GM23338 (cell line): ENCODE results near the gene OPTN. TPM values are rescaled to one million over a fixed set of nuclear protein-coding genes. Genes with fewer than 3 reads are reported as not detected.

Source experiments
- ATAC-seq: fragments of 200-7000 bp; cut with Tn5 transposase; 3 replicates; pipeline ENCODE4 v1.9.1; 2020
- DNase-seq: peaks from one replicate; pipeline ENCODE4 v3.0.0-alpha.2; 2015; ENCODE audit warnings: low spot score
- H2AFZ ChIP-seq: fragments of 200-600 bp; sonication (generic); 2 replicates; pipeline ENCODE4 v1.8.0; 2016; ENCODE audit warnings: antibody characterized with exemption, mild to moderate bottlenecking, moderate library complexity
- H3F3A ChIP-seq: fragments of 200-600 bp; sonication (generic); replicated peaks from 2 replicates; pipeline ENCODE4 v1.8.0; 2017; ENCODE audit warnings: antibody characterized with exemption, mixed run types, low read depth
- H3K27ac ChIP-seq: fragments of 200-600 bp; sonication (generic); 2 replicates; pipeline ENCODE4 v1.6.1; 2016; ENCODE audit warnings: low read depth
- H3K27me3 ChIP-seq: fragments of 200-600 bp; sonication (generic); 2 replicates; pipeline ENCODE4 v1.8.0; 2016; ENCODE audit warnings: mild to moderate bottlenecking, mixed run types, moderate library complexity; ENCODE audit not compliant: insufficient read depth
- H3K36me3 ChIP-seq: fragments of 200-600 bp; sonication (generic); 2 replicates; pipeline ENCODE4 v1.8.0; 2016; ENCODE audit warnings: mild to moderate bottlenecking; ENCODE audit not compliant: insufficient read depth
- H3K4me1 ChIP-seq: fragments of 200-600 bp; sonication (generic); 2 replicates; pipeline ENCODE4 v1.8.0; 2016; ENCODE audit warnings: mild to moderate bottlenecking, moderate library complexity; ENCODE audit not compliant: insufficient read depth
- H3K4me2 ChIP-seq: fragments of 200-600 bp; sonication (generic); 2 replicates; pipeline ENCODE4 v1.7.1; 2017; ENCODE audit warnings: mixed run types
- H3K4me3 ChIP-seq: fragments of 200-600 bp; sonication (generic); 2 replicates; pipeline ENCODE4 v1.6.1; 2016; ENCODE audit warnings: mixed run types
- H3K79me2 ChIP-seq: fragments of 200-600 bp; sonication (generic); replicated peaks from 2 replicates; pipeline ENCODE4 v1.8.0; 2017; ENCODE audit warnings: mild to moderate bottlenecking; ENCODE audit not compliant: insufficient read depth
- H3K9me2 ChIP-seq: fragments of 200-600 bp; sonication (generic); 2 replicates; pipeline ENCODE4 v1.8.0; 2017; ENCODE audit not compliant: insufficient read depth
- H4K20me1 ChIP-seq: fragments of 200-600 bp; sonication (generic); replicated peaks from 2 replicates; pipeline ENCODE4 v1.8.0; 2017; ENCODE audit warnings: mild to moderate bottlenecking; ENCODE audit not compliant: insufficient read depth
- H3K27ac Mint-ChIP-seq: 2 replicates; pipeline ENCODE4 v1.8.0; 2020; ENCODE audit warnings: inconsistent platforms, mild to moderate bottlenecking, moderate library complexity, mixed read lengths
- H3K27me3 Mint-ChIP-seq: 3 replicates; pipeline ENCODE4 v1.8.0; 2022; ENCODE audit warnings: low read depth, mild to moderate bottlenecking, moderate library complexity, mixed read lengths, inconsistent platforms; ENCODE audit not compliant: insufficient read depth, poor library complexity
- H3K36me3 Mint-ChIP-seq: 3 replicates; pipeline ENCODE4 v1.8.0; 2021; ENCODE audit warnings: low read depth, mild to moderate bottlenecking, inconsistent platforms, moderate library complexity, mixed read lengths
- H3K4me1 Mint-ChIP-seq: 3 replicates; pipeline ENCODE4 v1.8.0; 2020; ENCODE audit warnings: mild to moderate bottlenecking, inconsistent platforms, mixed read lengths
- H3K4me3 Mint-ChIP-seq: 3 replicates; pipeline ENCODE4 v1.8.0; 2021; ENCODE audit warnings: moderate library complexity, mild to moderate bottlenecking, inconsistent platforms, mixed read lengths
- H3K9me3 Mint-ChIP-seq: 3 replicates; pipeline ENCODE4 v1.8.0; 2020; ENCODE audit warnings: moderate library complexity, mild to moderate bottlenecking, inconsistent platforms, mixed read lengths
- CREB1 ChIP-seq: fragments of 250-450 bp; sonication (Bioruptor Pico); IDR thresholded peaks from 2 replicates; pipeline ENCODE4 v1.5.0; 2020; ENCODE audit warnings: low read depth, mild to moderate bottlenecking, moderate library complexity
- CTCF ChIP-seq, 2 experiments: fragments of 200-600 bp in 1 of 2; sonication (generic) in 1 of 2; conservative IDR thresholded peaks; 2 replicates each; pipeline versions ENCODE4 v1.5.1 to v1.6.1; 2016 to 2017; ENCODE audit warnings: antibody characterized with exemption in 2 of 2, low read depth in 2 of 2, mild to moderate bottlenecking in 2 of 2, moderate library complexity in 1 of 2
- ETS1 ChIP-seq: IDR thresholded peaks from 2 replicates; pipeline ENCODE4 v1.6.1; 2016; ENCODE audit warnings: antibody characterized with exemption
- EZH2 ChIP-seq: fragments of 200-600 bp; sonication (generic); IDR thresholded peaks from one replicate; pipeline ENCODE4 v1.8.0; 2017; ENCODE audit warnings: antibody characterized with exemption, mild to moderate bottlenecking, low read depth; ENCODE audit not compliant: unreplicated experiment
- JUNB ChIP-seq: IDR thresholded peaks from one replicate; pipeline ENCODE4 v1.6.1; 2016; ENCODE audit warnings: antibody characterized with exemption; ENCODE audit not compliant: unreplicated experiment
- NANOG ChIP-seq: IDR thresholded peaks from 2 replicates; pipeline ENCODE4 v1.6.1; 2016; ENCODE audit warnings: antibody characterized with exemption, borderline replicate concordance
- POLR2AphosphoS5 ChIP-seq: IDR thresholded peaks from 2 replicates; pipeline ENCODE4 v1.6.1; 2016; ENCODE audit warnings: antibody characterized with exemption, low read depth
- REST ChIP-seq: IDR thresholded peaks from one replicate; pipeline ENCODE4 v1.6.1; 2018; ENCODE audit warnings: antibody characterized with exemption; ENCODE audit not compliant: unreplicated experiment
- ZNF114 ChIP-seq: fragments of 250-450 bp; sonication (Bioruptor Pico); IDR thresholded peaks from 2 replicates; pipeline ENCODE4 v1.5.0; 2020; ENCODE audit warnings: mild to moderate bottlenecking, moderate library complexity
- ZNF331 ChIP-seq: fragments of 250-450 bp; sonication (Bioruptor Pico); IDR thresholded peaks from 2 replicates; pipeline ENCODE4 v1.5.0; 2020; ENCODE audit warnings: low read depth, mild to moderate bottlenecking, moderate library complexity
- polyA plus RNA-seq: library from polyadenylated mRNA; unstranded; fragments of >200 nt; fragmentation: Nextera tagmentation; extraction: Ambion mirVana; gene quantifications from 2 replicates; pipeline ENCODE4 v1.2.1, GENCODE V29; 2016
- total RNA-seq: library from RNA; depleted of rRNA; stranded (reverse); fragments of >200 nt; shearing (Covaris generic); gene quantifications from 2 replicates; pipeline ENCODE4 v1.2.3, GENCODE V29; 2014

OPTN gene
- total and polyA plus RNA-seq, 2 experiments from 2014 or later, result 6.0 to 13.0 TPM

GRCh38 chr10:13146379-13146778, 46.4 kb downstream of the OPTN start (continued):
- no peak for TF ChIP-seq REST
- no peak for TF ChIP-seq CREB1 (CRISPR knock-in tag)
- TF ChIP-seq ETS1, result no peak
- TF ChIP-seq CTCF (conservative IDR thresholded peaks at IDR 0.05; ENCODE audit: low read depth in 2 of 2), result no peak
- no peak for TF ChIP-seq NANOG

- Histone ChIP-seq H4K20me1 (no peaks in the 10 kb centered on the region), H3F3A (no peaks in the 10 kb centered on the region), H3K9me2 (no peaks in the 10 kb centered on the region), H3K79me2 (no peaks in the 10 kb centered on the region), H2AFZ (no peak overlapping the region), H3K27me3 (no peaks in the 10 kb centered on the region), H3K27ac (no peak overlapping the region), H3K4me2 (no peak overlapping the region), H3K36me3 (no peaks in the 10 kb centered on the region), H3K4me1 (no peaks in the 10 kb centered on the region), H3K4me3 (no peak overlapping the region)
- DNase-seq, result no peak
- ATAC-seq, result no peak
- H3K36me3 Mint-ChIP-seq, result no peaks in the 10 kb centered on the region
- no peak overlapping the region for H3K4me3 Mint-ChIP-seq
- H3K27me3 Mint-ChIP-seq, result peaks cover 5% of the 10 kb centered on the region
- no peak overlapping the region for H3K27ac Mint-ChIP-seq
- H3K9me3 Mint-ChIP-seq, result no peaks in the 10 kb centered on the region
- no peaks in the 10 kb centered on the region for H3K4me1 Mint-ChIP-seq
- TF ChIP-seq NANOG, result no peak
- no peak for TF ChIP-seq JUNB
- no peak for TF ChIP-seq ZNF331 (CRISPR knock-in tag)
- no peak for TF ChIP-seq EZH2
- no peak for TF ChIP-seq POLR2AphosphoS5
- no peak for TF ChIP-seq ZNF114 (CRISPR knock-in tag)
- TF ChIP-seq ETS1, result no peak
- no peak for TF ChIP-seq REST
These were observed 47.2 kb downstream of the OPTN start for GRCh38 chr10:13147161-13147560.
